Kidney (tissue), 14 donors: Measurements from ENCODE around the gene MYH16. TPM values are rescaled to one million over a fixed set of nuclear protein-coding genes. Genes with fewer than 3 reads are reported as not detected.

Experiments used
- DNase-seq, 5 donors: peaks; one replicate each; pipeline ENCODE4 v3.0.0-alpha.2; 2013 to 2020
- FAIRE-seq: peaks from 2 replicates; lab custom pipeline; 2012; peaks lifted over from hg19 to GRCh38; lab: Jason Lieb, UNC
- H3K27ac ChIP-seq, 2 donors: one replicate each; pipeline ENCODE4 v1.7.0; 2013; ENCODE audit warnings: low read depth in 2 of 2, low read length in 2 of 2, inconsistent platforms in 1 of 2
- H3K27me3 ChIP-seq: one replicate; pipeline ENCODE4 v1.7.1; 2013; ENCODE audit warnings: low read length, inconsistent platforms; ENCODE audit not compliant: control insufficient read depth, insufficient read depth
- H3K36me3 ChIP-seq, 3 donors: one replicate each; pipeline versions ENCODE4 v1.7.0 to v1.7.1; 2013; ENCODE audit warnings: low read length in 3 of 3, control low read depth in 1 of 3, inconsistent platforms in 1 of 3; ENCODE audit not compliant: insufficient read depth in 3 of 3, control insufficient read depth in 2 of 3
- H3K4me1 ChIP-seq, 3 donors: one replicate each; pipeline versions ENCODE4 v1.7.0 to v1.7.1; 2013; ENCODE audit warnings: low read length in 3 of 3, inconsistent platforms in 1 of 3, low read depth in 1 of 3; ENCODE audit not compliant: control insufficient read depth in 2 of 3, insufficient read depth in 2 of 3
- H3K4me3 ChIP-seq, 3 donors: one replicate each; pipeline versions ENCODE4 v1.7.0 to v1.8.1; 2013; ENCODE audit warnings: low read length in 3 of 3, control low read depth in 1 of 3, inconsistent platforms in 1 of 3
- H3K9ac ChIP-seq, 3 donors: one replicate each; pipeline versions ENCODE4 v1.7.0 to v1.7.1; 2013; ENCODE audit warnings: low read length in 3 of 3, control low read depth in 1 of 3, inconsistent platforms in 1 of 3
- H3K9me3 ChIP-seq, 3 donors: one replicate each; pipeline versions ENCODE4 v1.7.0 to v1.7.1; 2013; ENCODE audit warnings: low read length in 3 of 3, control low read depth in 1 of 3, inconsistent platforms in 1 of 3; ENCODE audit not compliant: control insufficient read depth in 2 of 3, insufficient read depth in 1 of 3
- CTCF ChIP-seq: IDR thresholded peaks from 3 replicates; pipeline ENCODE4 v1.5.1; 2012; ENCODE audit warnings: mild to moderate bottlenecking, moderate library complexity, borderline replicate concordance; ENCODE audit not compliant: insufficient read depth; ENCODE audit errors: extremely low read depth
- intact Hi-C: fragments of 100-400 bp; cut with DNase I; formaldehyde crosslinking; loops from one replicate; pipeline ENCODE4 v1.11.1; 2022
- polyA plus RNA-seq: library from polyadenylated mRNA; stranded (reverse); fragments of 350-450 nt; fragmentation: Illumina TruSeq; extraction: RNeasy Lipid Tissue Mini Kit (QIAGEN cat#74804); gene quantifications from one replicate; pipeline ENCODE4 v1.2.3, GENCODE V29; 2014; ENCODE audit warnings: low read depth, low replicate concordance; ENCODE audit not compliant: insufficient read depth
- total RNA-seq: library from RNA; stranded (reverse); fragmentation: NEBNext Ultra II Directional; extraction: Animal tissue kit (Norgen Biotek cat#: 25700); gene quantifications from one replicate; pipeline ENCODE4 v1.2.1, GENCODE V29; 2021
- donor health status: control.
- donor health status: control.
- donor health status: control.
- donor health status: control.
- donor health status: control.
- donor health status: DM: yes; HTN: yes; CAD: no.
- donor health status: Normal renal cell carcinoma (clear cell type).

Gene MYH16
- total and polyA plus RNA-seq, 2 donors from 2014 or later = not detected

GRCh38 chr7:99252166-99252895, 20.3 kb upstream of the MYH16 start:
- DNase-seq = no peak
- no peak for TF ChIP-seq CTCF
- Histone ChIP-seq H3K9me3 (no peaks in the 10 kb centered on the region), H3K4me1 (no peaks in the 10 kb centered on the region), H3K27me3 (no peaks in the 10 kb centered on the region), H3K9ac (no peak overlapping the region), H3K36me3 (no peaks in the 10 kb centered on the region), H3K27ac (no peak overlapping the region), H3K4me3 (no peak overlapping the region)
- intact Hi-C loops = no loop called here
- no peak for FAIRE-seq

- Histone ChIP-seq H3K27ac (no peak overlapping the region), H3K4me3 (no peak overlapping the region), H3K9ac (no peak overlapping the region), H3K9me3 (no peaks in the 10 kb centered on the region), H3K36me3 (no peaks in the 10 kb centered on the region), H3K27me3 (no peaks in the 10 kb centered on the region), H3K4me1 (no peaks in the 10 kb centered on the region)
- no peak for TF ChIP-seq CTCF
- intact Hi-C loops = no loop called here
- DNase-seq = no peak
- no peak for FAIRE-seq
These were observed 19.3 kb upstream of the MYH16 start for GRCh38 chr7:99253369-99253768.

GRCh38 chr7:99254390-99254789, 18.2 kb upstream of the MYH16 start:
- DNase-seq = no peak
- no peak for FAIRE-seq
- TF ChIP-seq CTCF = no peak
- intact Hi-C loops = no loop called here
- no peaks in the 10 kb centered on the region for H3K9me3 ChIP-seq
- no peaks in the 10 kb centered on the region for H3K27me3 ChIP-seq
- H3K27ac ChIP-seq = no peak overlapping the region
- no peaks in the 10 kb centered on the region for H3K4me1 ChIP-seq
- H3K9ac ChIP-seq = no peak overlapping the region
- H3K4me3 ChIP-seq = no peak overlapping the region
- H3K36me3 ChIP-seq = no peaks in the 10 kb centered on the region
